Forelimb muscle (tissue), 1 donor: ENCODE results near the gene PTTG1IP. TPM values are rescaled to one million over a fixed set of nuclear protein-coding genes. Genes with fewer than 3 reads are reported as not detected.

Source experiments
- DNase-seq: peaks from one replicate; pipeline ENCODE4 v3.0.0-alpha.2; 2013; ENCODE audit warnings: low read depth
- polyA plus RNA-seq: library from polyadenylated mRNA; unstranded; fragments of 120-200 nt; gene quantifications from one replicate; pipeline ENCODE4 v1.2.1, GENCODE V29; 2013; ENCODE audit not compliant: insufficient read length

The PTTG1IP gene
- polyA plus RNA-seq, 1 donor: 129 TPM

DNA sequence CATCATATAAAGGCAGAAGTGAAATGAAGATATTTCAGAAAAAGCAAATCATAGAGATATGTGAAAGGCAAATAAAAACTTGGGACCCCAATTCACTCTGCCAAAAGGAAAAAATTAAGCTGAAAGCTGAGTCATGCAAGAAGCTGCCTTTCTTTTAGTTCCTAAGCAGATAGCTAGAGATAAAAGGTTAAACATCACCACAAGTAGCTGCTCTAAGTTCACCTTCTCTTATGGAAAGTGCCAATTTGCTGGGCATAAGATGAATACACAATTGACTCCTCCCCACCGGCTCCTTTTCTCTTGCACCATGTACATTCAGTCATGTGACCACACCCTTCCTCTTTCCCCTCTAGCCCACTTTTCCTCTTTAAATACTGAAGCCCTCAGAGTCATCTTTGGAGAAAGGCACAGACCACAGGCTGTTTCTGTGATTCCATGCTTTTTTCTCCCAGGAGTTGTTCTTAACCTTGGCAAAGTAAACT, 50.3 kb downstream of the PTTG1IP start:
- no peak for DNase-seq

DNA sequence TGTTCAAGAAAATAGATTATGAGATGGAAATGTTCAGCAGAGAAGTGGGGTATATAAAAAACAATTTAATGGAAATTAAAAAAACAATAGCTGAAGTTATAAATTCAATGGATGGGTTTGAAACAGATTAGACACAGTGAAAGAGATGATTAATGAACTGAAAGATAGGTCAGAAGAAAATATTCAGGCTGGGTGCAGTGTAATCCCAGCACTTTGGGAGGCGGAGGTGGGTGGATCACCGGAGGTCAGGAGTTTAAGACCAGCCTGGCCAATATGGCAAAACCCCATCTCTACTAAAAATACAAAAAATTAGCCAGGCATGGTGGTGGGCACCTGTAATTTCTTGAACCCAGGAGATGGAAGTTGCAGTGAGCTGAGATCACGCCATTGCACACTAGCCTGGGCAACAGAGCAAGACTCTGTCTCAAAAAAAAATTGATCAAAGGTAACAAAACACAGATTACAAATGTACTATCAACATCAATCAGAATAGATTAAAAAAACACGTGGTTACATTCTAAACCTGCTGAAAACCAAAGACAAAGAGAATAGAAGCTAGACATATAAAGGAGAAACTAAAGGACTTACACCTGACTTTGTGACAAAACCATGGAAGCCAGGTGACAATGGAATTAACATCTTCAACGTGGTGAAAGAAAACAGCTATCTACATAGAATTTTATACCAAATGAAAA, 50.9 kb downstream of the PTTG1IP start:
- no peak for DNase-seq

DNA sequence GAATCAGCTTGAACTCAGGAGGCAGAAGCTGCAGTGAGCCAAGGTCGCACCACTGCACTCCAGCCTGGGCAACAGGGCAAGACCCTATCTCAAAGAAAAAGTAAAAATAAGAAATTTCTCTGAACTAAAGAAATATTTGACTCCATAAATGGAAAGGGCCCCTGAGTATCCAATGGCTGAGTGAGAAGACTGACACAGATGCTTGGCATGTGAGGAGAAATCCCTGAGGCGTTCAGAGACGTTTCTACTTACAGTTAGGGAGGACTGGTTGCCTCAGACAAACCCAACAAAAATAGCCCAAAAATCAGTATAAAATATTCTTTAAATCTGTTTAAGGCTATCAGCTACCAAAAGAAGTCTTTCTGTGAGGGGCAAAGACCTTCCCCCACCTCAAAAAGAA, 52.6 kb downstream of the PTTG1IP start:
- no peak for DNase-seq

DNA sequence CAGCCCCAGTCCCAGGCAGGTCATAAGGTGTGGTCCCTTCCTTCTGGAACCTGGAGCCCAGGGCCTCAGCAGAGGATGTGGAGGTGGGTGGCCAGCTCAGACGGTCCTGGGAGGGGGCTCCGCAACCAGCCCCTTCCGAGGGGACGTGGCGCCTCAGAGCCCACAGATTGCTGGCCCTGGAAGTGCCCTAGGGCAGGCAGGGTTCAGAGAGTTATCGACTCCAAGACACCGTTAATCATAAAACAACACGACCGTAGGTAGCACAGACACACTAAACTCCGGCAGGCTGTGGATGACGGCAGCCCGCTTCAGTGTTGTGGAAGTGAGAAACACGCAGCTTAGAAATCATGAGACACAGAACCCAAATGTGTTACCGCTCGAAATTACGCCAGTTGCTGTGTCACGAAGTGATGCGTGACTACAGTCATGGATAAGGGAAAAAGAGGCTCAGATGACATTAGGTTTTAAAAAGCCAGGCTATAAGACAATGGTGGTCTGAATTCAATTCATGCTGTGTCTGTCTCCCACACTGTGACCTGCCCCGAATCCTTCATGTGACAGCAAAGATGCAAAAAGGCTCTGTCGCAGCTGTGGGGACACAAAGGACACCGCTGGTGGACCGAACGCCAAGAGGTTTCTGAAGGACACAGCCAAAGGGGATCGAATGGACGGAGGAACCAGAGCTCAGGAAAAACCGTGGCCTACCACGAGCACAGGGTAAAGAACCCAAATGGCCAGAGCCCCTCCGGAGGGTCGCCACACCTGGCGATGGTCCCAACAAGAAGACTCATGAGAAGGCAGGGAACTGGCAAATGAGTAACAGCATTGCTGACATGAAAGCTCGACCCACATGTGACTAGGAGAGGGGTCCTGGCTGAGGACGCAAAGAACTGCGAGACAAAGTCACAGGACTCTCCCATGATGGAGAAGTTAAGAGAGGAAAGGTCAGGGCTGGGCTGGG, 53.9 kb downstream of the PTTG1IP start:
- DNase-seq: no peak

DNA sequence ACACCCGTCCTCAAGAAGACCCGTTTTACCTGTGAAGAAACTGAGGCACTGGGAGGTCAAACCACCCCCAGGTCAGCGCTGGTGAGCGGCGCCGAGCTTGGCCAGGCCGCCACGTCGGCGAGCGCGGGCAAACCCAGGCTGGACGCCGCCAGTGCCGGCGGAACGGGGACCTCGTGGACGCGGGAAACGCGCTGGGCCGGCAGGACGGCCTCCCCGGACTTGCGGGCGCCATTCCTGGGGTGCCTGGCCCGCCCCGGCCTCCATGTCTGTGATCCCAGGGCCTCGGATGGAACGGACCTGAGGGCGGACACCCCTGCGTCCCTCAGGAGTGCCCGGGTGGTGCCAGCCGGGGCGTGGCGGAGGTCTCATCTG, 54.9 kb downstream of the PTTG1IP start:
- no peak for DNase-seq

DNA sequence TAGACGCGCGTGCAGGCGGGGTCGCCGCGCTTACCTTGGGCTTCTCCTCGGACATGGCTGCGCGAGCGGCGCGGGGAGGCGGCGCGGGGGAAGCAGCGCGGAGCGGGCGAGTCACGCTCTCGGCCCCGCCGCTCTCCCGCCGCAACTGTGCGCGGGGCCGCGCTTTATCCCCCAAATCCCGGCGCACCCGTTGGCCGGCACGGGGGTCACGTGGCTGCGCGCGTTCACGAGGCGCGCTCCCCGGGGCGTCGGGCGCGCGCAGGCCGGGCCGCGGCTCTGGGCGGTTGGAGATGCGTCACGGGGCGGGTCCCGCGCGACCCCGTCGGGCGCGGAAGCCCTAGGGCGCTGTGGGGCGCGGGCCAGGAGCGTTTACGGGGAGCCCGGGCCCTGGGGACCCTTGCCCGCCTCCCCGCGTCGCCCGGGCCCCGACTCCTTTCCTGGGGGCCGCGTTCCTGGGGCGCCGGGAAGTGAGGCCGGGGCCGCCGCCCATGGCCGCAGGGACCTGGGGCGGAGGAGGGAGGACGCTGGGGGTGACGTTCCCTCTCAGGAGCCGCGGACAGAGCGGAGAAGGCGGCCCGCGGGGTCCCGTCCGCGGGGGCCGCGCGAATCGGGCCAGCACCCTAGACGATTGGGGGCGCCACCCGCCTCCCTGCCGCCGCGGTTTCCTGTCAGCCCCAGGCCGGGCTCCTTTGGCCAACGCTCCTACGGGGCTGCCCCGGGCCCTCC, 55.4 kb downstream of the PTTG1IP start, which contains the start of gene SUMO3:
TSS of gene SUMO3 (minus strand) at position 149 of the 726 bp plus-strand sequence. CDS start at position 55, 94 bp downstream.
- peak; percentile 50 for DNase-seq

DNA sequence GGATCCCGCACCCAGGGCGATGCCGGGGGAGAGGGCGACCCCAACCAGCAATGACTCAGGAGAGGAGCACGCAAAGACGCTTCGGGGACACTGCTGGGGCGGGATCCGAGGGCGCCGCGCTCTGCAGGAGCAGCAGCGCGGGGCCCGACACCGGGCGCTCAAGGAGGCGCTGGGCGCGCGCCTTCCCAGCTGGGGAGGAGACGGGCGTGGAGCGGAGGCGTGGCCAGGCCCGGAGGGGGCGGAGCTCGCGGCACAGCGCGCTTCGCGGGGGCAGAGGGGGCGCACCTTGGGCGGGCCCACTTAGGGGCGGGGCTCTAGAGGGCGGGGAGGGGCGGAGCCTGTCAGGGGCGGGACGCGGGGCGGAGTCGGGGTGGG, 56.0 kb downstream of the PTTG1IP start:
- peak; percentile 48 for DNase-seq

DNA sequence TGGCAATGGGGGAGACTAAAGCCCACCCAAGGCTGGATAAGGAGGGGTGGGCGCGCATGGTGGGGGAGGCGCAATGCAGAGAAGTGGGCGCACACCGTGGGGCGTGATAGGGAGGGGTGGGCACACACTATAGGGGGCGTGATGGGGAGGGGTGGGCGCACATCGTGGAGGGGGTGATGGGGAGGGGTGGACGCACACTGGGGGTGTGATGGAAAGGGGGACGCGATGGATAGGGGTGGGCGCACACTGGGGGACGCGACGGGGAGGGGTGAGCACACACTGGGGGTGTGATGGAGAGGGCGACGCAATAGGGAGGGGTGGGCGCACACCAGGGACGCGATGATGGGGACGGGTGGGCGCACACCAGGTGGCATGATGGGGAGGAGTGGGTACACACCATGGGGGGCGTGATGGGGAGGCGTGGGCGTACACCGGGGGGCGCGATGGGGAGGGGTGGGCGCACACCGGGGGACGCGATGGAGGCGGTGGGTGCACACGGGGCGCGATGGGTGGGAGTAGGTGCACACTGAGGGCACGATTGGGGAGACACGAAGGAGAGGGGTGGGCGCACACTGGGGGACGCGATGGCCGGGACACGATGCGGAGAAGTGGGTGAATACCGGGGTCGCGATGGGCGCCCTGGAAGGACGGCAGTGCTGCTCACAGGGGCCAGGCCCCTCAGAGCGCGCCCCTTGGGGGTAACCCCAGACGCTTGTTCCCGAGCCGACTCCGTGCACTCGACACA, 56.6 kb downstream of the PTTG1IP start:
- DNase-seq: no peak

DNA sequence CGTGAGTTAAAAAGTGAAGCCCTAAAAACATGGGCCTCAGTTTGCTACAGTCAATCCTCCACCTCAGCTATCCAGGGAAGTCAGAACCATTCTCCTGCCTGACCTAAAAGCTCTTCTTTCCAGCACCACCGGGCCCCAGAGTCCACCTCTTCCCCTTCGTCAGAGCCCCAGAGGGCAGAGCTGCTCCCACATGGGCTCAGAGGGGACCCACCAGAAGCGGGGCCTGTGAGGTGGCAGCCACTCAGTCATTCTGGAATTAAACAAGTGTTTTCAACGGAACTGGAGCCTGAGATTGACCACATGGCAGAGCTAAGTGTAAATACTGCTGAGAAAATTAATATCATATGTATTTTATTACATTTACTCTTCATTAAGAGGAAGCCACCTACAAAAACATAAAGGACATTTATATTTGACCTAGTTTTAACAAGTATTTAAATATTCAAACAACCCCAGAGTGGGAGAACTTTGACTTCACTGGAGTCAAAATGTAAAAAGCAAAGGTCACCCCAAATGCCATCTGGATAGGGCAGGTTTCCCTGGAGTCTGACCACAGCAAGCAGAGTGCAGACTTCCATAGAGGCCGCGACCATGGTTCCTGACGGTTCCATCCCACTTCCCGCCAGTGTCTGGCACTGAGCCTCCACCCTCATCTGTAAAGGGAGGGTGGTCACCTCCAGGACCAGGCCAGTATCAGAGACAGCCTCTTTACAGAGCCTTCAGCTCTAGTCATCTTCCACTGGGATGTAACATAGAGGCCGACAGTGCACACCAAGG, 57.5 kb downstream of the PTTG1IP start:
- no peak for DNase-seq

DNA sequence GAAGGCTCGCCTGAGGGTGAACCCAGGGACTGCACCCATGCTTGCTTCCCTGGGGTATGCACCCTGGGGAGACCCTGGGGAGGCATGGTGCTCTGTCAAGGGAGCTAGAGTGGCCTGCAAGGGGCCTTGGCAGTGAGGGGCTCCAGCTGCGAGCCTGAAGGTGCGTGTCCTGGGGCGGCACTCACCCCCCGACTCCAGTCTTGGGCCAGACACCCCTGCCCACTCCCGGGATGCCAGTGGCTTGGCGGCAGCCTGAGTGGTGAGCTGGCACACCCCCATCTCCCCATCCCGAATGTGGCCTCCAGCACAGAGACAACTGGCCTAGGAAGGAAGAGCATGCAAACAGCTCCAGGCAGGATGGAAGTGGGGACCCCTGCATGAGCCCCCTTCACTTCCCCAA, 58.3 kb downstream of the PTTG1IP start:
- no peak for DNase-seq

DNA sequence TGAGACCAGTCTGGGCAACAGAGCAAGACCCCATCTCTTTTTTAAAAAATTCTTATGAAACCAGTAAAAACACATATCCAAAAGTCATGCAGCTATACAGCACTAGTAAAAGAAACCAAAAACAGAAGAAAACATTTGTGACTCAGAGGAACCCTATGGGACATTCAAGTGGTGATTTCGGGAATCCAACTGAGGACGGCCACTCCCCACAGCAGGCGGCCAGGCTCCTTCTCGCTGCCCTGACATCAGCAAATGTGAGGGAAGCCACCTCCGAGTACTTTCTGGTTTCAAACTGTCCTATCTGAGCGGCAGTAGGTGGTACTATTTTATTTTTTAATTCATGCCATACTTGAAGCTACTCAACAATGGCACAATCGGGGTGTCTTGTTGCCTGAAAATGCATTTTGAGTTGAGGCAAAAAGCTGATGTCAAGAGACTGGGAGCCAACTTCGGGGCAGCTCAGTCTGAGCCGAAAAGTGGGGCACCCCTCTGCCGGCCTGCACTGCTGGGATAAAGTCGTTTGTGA, 58.9 kb downstream of the PTTG1IP start:
- DNase-seq: no peak

DNA sequence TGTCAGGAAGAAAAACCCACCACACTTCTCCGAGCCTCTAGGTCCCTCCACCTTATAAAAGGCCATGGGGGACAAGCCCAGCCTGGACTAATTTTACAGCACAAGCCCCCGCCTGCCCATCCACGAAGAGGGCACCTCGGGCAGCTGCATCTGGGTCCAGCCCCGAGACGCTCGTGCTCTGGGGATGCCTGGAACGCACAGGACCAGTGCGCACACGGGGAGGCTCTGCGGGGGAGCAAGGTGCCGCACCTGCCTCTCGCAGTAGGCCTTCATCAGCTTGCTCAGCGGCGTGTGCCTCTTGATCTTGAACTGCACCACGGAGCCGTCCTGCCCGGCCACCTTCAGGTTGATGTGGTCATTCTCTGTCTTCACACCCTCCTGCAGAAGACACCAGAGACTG, 59.8 kb downstream of the PTTG1IP start:
- DNase-seq: no peak

DNA sequence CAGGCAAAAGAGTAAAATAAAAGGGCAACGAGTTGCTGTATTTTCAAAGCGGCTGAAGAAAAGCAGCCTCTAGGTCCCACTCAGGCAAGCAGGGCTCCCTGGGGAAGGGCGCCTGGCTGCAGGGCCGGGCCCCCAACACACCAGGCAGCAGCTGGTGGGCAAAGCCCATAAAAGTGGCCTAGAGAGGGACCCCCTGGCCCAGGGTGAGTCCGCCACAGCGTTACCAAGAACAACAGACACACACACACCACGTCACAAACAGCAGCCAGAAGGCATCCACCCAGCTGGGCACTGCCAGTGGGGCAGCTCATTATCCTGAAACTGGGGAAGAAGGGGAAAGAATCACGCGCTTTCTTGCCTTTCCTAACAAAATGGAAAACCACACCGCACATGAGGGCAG, 60.3 kb downstream of the PTTG1IP start:
- DNase-seq: no peak

DNA sequence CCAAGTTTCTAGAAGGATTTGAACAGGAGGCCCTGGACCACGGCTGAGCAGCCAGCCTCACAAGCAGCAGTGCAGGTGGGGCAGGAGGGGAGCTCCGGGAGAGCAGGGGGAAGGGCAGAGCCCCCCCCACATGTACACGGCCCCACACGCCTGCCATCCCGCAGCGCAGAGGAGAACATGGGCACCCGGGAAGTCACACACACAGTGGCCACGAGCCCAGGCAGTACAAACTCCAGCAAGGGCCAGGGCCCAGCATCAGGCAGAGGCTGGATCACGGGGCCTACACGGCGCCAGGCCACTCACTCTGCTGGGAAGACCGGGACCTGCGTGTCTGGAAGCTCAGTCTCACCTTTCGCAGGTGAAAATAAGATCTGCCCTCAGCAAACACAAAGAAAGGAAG, 60.9 kb downstream of the PTTG1IP start:
- no peak for DNase-seq

DNA sequence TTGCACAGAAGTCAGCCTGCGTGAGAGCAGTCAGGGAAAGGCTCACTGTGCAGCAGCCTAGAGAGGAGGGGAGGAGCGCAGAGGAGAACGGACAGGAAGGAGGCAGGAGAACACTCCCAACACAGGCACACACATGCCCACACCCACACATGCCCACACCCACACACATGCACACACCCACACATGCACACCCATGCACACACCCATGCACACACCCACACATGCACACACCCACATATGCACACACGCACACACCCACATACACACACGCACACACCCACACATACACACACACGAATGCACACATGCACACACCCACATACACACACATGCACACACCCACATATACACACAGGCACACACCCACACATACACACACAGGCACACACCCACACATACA, 62.7 kb downstream of the PTTG1IP start:
- DNase-seq: no peak

DNA sequence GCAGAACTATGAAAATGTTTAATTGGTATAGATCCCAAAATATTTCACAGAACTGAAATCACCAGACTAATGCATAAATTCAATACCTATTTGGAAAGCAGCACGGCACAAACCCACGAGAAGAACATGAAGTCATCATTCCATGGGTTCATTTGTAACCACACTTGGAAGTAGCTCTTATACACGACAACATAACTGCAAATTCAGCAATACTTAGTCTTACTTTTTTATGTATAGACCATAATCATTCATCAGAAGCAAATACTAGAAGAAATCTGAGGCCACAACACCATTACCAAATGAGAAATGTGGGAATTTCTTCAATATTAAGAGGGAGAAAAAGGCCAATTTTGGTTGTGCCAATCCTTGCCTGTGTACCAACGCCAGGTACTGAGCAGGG, 67.6 kb downstream of the PTTG1IP start:
- no peak for DNase-seq

DNA sequence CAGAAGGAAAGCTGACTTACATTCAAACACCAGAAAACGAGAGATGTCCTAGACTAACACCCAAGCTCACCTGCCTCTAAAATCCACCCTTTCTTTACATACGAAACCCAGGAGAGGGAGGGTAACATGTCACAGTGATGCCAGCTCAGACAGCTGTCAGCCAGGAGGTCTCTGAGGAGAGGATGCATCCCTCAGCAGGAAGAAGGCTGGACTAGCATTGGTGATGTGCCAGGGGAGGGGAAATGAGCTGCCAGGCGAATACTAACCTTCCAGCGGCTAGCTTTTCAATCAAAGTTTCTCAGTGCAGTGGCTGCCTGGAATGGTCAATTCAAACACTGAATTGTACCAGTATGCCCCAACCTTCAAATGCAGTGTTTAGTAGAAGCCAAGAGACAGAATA, 68.3 kb downstream of the PTTG1IP start:
- DNase-seq: no peak

DNA sequence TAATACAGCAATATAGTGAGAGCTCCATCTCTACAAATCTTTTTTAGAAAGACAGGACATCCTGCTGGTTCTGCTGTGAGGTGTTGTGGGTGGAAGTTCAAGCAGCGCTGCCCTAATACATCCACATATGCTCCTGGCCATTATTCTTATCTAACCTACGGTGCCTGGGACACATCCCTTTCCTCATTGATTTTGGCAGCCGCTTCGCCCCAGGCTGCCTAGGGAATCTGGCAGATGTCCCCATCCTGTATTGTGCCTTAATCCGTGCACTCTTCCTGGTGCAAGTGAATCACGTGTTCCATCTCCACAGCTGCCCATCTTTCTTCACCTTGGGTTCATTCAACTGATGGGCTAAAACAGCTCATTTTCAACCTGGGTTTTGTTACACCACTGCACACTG, 68.7 kb downstream of the PTTG1IP start:
- no peak for DNase-seq

DNA sequence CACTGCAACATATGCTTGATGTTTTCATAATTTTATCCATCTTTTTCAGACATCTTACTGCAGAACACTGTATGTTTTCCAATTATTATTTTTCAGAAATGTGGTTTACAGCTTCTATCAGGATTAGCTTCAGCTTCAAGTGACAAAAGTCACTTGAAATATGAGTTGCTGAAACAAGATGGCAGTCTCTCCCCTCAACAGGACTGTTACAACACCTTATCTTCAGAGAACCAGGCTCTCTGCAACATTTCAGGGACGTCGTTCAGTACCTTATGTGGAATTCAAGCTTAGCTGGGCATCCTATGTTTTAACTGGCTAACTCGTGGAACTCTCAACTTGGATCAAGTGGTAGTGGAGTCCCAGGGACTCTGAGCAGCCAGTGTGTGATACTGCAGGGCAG, 69.8 kb downstream of the PTTG1IP start:
- no peak for DNase-seq

DNA sequence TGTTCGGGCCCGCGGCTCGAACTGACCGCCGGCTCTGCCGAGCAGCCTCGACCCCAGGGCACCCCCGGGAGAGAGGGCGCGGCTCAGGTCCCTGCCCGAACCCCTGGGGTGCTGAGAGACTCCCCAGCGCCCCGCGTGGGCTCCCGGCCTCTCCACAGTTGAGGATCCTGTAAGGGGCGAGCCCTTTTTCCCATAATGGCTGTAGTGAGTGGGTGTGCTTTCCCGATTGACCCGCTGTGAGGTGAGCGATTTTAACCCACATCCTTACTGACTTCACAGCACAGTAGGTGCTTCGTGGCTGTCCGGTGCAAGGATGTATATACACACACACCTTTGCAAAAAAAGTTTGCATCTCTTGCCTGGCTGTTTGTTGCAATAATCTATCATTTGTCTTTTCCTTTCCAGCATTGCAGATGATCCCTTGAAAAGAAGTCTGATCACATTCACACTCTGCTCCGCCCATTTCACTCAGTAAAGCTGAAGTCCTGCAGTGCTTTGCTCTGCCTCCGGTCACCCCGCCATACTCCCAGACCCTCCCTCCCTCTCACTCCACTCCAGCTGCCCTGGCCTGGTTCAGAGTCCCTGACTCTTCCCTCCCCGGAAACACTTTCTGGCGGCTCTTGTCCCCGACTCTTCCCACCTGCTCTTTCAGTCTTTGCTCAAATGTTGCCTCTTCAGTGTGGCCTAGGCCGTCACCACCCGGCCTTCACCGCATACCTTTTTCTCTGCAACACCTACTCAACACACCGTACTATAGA, 70.9 kb downstream of the PTTG1IP start:
- no peak for DNase-seq
